Cerebellar cortex (tissue), 1 donor: ENCODE measurements around the gene CTSV.
"Not testable (repeated sequence)": the region's sequence is repeated elsewhere in the genome, so short reads cannot be mapped to it uniquely, and the experiment has no call there.

ENCODE experiments used
- DNase-seq: peaks from one replicate; pipeline ENCODE4 v3.0.0-alpha.2; 2015; ENCODE audit warnings: low spot score

CTSV gene

GRCh38 chr9:97041898-97042297 is 3.0 kb upstream of the CTSV start:
- no peak for DNase-seq

GRCh38 chr9:97039514-97039860 is 545 bp upstream of the CTSV start:
- DNase-seq: peak; percentile 16

- DNase-seq: not testable (repeated sequence)
Measured at GRCh38 chr9:97023505-97023904, 15.4 kb downstream of the CTSV start.

- peak; percentile 84 for DNase-seq
Measured at GRCh38 chr9:97013151-97014132, 25.5 kb downstream of the CTSV start.

- DNase-seq: not testable (repeated sequence)
Measured at GRCh38 chr9:97012617-97013016, 26.3 kb downstream of the CTSV start.

- DNase-seq: not testable (repeated sequence)
Measured at GRCh38 chr9:97002195-97002594, 36.7 kb downstream of the CTSV start.

GRCh38 chr9:97001338-97001737 is 37.6 kb downstream of the CTSV start:
- DNase-seq: not testable (repeated sequence)

GRCh38 chr9:97000139-97000787 is 38.7 kb downstream of the CTSV start:
- not testable (repeated sequence) for DNase-seq

GRCh38 chr9:96999733-97000132 is 39.2 kb downstream of the CTSV start:
- DNase-seq: not testable (repeated sequence)

GRCh38 chr9:96997009-96997701 is 41.8 kb downstream of the CTSV start:
- not testable (repeated sequence) for DNase-seq

- not testable (repeated sequence) for DNase-seq
Measured at GRCh38 chr9:96994531-96995016, 44.4 kb downstream of the CTSV start.

- DNase-seq: not testable (repeated sequence)
Measured at GRCh38 chr9:96992303-96992702, 46.6 kb downstream of the CTSV start.

- not testable (repeated sequence) for DNase-seq
Measured at GRCh38 chr9:96989747-96990318, 49.1 kb downstream of the CTSV start.

GRCh38 chr9:96984887-96985286 is 54.1 kb downstream of the CTSV start:
- DNase-seq: not testable (repeated sequence)

- not testable (repeated sequence) for DNase-seq
Measured at GRCh38 chr9:96984139-96984538, 54.8 kb downstream of the CTSV start.

GRCh38 chr9:96983496-96984122 is 55.3 kb downstream of the CTSV start:
- not testable (repeated sequence) for DNase-seq
